Ascending aorta (tissue), 2 donors: ENCODE measurements around the gene FBLN1. TPM values are rescaled to one million over a fixed set of nuclear protein-coding genes. Genes with fewer than 3 reads are reported as not detected.
"Not testable (repeated sequence)": the region's sequence is repeated elsewhere in the genome, so short reads cannot be mapped to it uniquely, and the experiment has no call there.

Experiments used
- DNase-seq, 2 donors: peaks; one replicate each; pipeline ENCODE4 v3.0.0-alpha.2; 2019; ENCODE audit warnings: low spot score in 2 of 2
- H3K27ac ChIP-seq, 2 donors: fragments of 200-600 bp; sonication (generic); one replicate each; pipeline ENCODE4 v1.5.1; 2016 to 2017; ENCODE audit warnings: mild to moderate bottlenecking in 1 of 2
- H3K27me3 ChIP-seq: fragments of 200-600 bp; sonication (generic); one replicate; pipeline ENCODE4 v1.5.1; 2017
- H3K36me3 ChIP-seq, 2 donors: fragments of 200-600 bp; sonication (generic); one replicate each; pipeline ENCODE4 v1.5.1; 2016
- H3K4me1 ChIP-seq, 2 donors: fragments of 200-600 bp; sonication (generic); one replicate each; pipeline ENCODE4 v1.5.1; 2016 to 2017; ENCODE audit warnings: mild to moderate bottlenecking in 1 of 2
- H3K4me3 ChIP-seq, 2 donors: fragments of 200-600 bp; sonication (generic); one replicate each; pipeline ENCODE4 v1.5.1; 2016 to 2017; ENCODE audit warnings: mild to moderate bottlenecking in 1 of 2
- H3K9me3 ChIP-seq, 2 donors: fragments of 200-600 bp; sonication (generic); one replicate each; pipeline ENCODE4 v1.5.1; 2016
- CTCF ChIP-seq, 3 experiments: fragments of 200-600 bp in 2 of 3; fragments of 450-650 bp in 1 of 3; sonication (generic) in 2 of 3; IDR thresholded peaks; one replicate each; pipeline ENCODE4 v1.5.1; 2016 to 2019; ENCODE audit warnings: antibody characterized with exemption in 3 of 3, mild to moderate bottlenecking in 1 of 3, moderate library complexity in 1 of 3
- intact Hi-C: fragments of 100-400 bp; cut with DNase I; formaldehyde crosslinking; loops from one replicate; pipeline ENCODE4 v1.15.1; 2023
- total RNA-seq: library from RNA; depleted of rRNA; stranded (reverse); fragments of >200 nt; gene quantifications from one replicate; pipeline ENCODE4 v1.1.0, GENCODE V29; 2016

FBLN1 gene
- total RNA-seq, 1 donor from 2014 or later = 580 TPM

- Histone ChIP-seq H3K36me3 (peaks cover 8 to 23% of the 10 kb centered on the region in 2 donors), H3K9me3 (no peaks in the 10 kb centered on the region), H3K4me3 (no peak overlapping the region), H3K4me1 (no peaks in the 10 kb centered on the region), H3K27me3 (no peaks in the 10 kb centered on the region), H3K27ac (no peak overlapping the region)
- DNase-seq = no peak
- no peak for TF ChIP-seq CTCF (IDR thresholded peaks at IDR 0.05)
- intact Hi-C loops = no loop called here
These were observed 98.4 kb downstream of the FBLN1 start for GRCh38 chr22:45600790-45601730.

- DNase-seq = no peak
- intact Hi-C loops = no loop called here
- Histone ChIP-seq H3K4me1 (no peaks in the 10 kb centered on the region), H3K27ac (no peak overlapping the region), H3K4me3 (no peak overlapping the region), H3K9me3 (no peaks in the 10 kb centered on the region), H3K27me3 (no peaks in the 10 kb centered on the region), H3K36me3 (peaks cover 8 to 23% of the 10 kb centered on the region in 2 donors)
- TF ChIP-seq CTCF (IDR thresholded peaks at IDR 0.05) = no peak
These were observed 99.5 kb downstream of the FBLN1 start for GRCh38 chr22:45602004-45602733.

- no peak overlapping the region for H3K4me3 ChIP-seq
- no peak for DNase-seq
- H3K36me3 ChIP-seq = peaks cover 8 to 17% of the 10 kb centered on the region in 2 donors
- H3K4me1 ChIP-seq = no peaks in the 10 kb centered on the region
- TF ChIP-seq CTCF (IDR thresholded peaks at IDR 0.05) = no peak
- no peaks in the 10 kb centered on the region for H3K9me3 ChIP-seq
- H3K27me3 ChIP-seq = no peaks in the 10 kb centered on the region
- H3K27ac ChIP-seq = no peak overlapping the region
- intact Hi-C loops = no loop called here
These were observed 100.3 kb downstream of the FBLN1 start for GRCh38 chr22:45602824-45603595.

GRCh38 chr22:45603619-45604018 is 100.9 kb downstream of the FBLN1 start:
- Histone ChIP-seq H3K27ac (no peak overlapping the region), H3K4me3 (no peak overlapping the region), H3K9me3 (no peaks in the 10 kb centered on the region), H3K4me1 (no peaks in the 10 kb centered on the region), H3K36me3 (peaks cover 8 to 17% of the 10 kb centered on the region in 2 donors), H3K27me3 (no peaks in the 10 kb centered on the region)
- intact Hi-C loops = no loop called here
- DNase-seq = no peak
- TF ChIP-seq CTCF (IDR thresholded peaks at IDR 0.05) = no peak

- H3K27ac ChIP-seq, H3K4me1 ChIP-seq, H3K9me3 ChIP-seq, H3K27me3 ChIP-seq, intact Hi-C loops, H3K4me3 ChIP-seq, DNase-seq, H3K36me3 ChIP-seq: not testable (repeated sequence)
These were observed 105.4 kb downstream of the FBLN1 start for GRCh38 chr22:45608045-45608444.
